Activated CD8-positive, alpha-beta memory T cell treated with anti-CD3 and anti-CD28 coated beads for 4 hours (primary cell): ENCODE data around the gene MIER1.
"Not testable (repeated sequence)": the region's sequence is repeated elsewhere in the genome, so short reads cannot be mapped to it uniquely, and the experiment has no call there.

Experiments used
- DNase-seq, 2 donors: peaks; one replicate each; pipeline ENCODE4 v3.0.0-alpha.2; 2020; ENCODE audit warnings: low read depth in 2 of 2

MIER1 gene

GRCh38 chr1:66937529-66938234, 12.9 kb downstream of the MIER1 start:
- no peak for DNase-seq

DNA sequence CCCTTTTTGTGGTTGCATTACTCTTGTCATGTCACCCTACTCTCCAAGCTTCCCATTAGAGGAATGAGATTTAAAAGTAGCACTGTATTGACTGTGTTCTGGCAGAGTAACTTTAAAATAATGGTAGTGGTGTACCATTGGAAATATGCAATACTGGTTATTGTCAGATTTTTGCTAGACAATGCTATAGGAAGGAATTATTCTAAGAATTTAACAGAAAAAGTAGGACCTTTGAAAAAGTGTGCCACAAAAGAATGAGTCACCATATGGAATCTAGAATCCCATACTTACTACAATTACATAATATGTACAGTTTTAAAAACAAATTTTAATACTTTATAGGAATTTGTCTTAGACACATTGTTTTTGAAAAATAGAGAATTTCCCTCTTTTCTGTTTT, 13.8 kb downstream of the MIER1 start:
- no peak for DNase-seq

DNA sequence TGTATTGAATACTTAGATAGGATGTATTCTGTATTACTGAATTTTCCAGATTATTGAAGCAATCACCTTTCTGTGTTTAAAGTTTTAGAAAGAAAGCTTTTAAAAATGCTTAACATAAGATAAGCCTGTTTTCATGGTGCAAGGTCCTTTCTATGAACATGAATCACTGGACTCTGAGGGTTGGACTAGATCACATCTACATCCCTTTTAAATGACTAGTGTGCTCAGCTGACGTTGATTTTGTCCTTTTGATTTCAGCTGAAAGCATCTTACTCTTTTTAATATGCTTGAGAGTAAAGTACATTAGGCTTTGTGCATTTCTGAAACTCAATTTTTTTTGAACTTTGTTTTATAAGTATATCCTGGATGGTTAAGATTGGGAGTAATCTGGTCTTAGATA, 16.2 kb downstream of the MIER1 start:
- DNase-seq = no peak

GRCh38 chr1:66943361-66943969, 18.7 kb downstream of the MIER1 start:
- DNase-seq = no peak

DNA sequence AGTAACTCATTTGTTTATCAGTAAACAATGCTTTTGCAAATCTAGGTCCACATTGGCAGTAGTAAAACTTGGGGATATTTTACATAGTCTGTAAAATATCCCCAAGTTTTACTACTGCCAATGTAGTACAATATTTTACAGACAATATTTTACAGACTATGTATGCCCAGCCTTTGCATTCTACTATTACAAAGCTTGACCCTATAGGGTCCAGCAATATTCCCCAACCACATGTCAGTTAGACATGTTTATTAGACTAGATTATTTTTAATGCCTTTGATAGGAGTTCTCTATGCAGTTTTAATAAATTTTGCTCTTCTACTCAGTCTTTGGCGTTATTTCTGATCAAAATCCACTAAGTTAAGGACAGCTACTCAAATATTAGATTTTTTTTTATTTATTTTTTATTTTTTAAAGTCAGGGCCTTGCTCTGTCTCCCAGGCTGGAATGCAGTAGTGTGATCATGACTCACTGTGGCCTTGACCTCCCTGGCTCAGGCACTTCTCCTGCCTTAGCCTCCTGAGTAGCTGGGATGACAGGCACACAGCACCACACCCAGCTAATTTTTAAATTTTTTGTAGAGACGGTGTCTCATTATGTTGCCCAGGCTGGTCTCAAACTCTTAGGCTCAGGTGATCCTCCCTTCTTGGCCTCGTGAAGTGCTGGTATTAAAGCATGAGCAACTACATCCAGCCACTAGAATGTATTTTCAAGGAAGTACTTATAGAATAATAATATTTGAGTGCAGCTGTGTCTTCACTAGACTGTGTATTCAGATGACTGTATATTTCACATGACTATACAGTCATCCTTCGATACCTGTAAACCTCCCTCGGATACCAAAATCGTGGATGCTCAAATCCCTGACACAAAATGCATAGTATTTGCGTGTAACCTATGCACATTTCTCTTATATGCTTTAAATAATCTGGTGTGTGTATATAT, 19.8 kb downstream of the MIER1 start:
- DNase-seq = no peak

- DNase-seq = no peak
These were observed 20.5 kb downstream of the MIER1 start for GRCh38 chr1:66945316-66945715.

GRCh38 chr1:66947267-66947666, 22.5 kb downstream of the MIER1 start:
- no peak for DNase-seq

- DNase-seq = no peak
These were observed 26.7 kb downstream of the MIER1 start for GRCh38 chr1:66951513-66951912.

DNA sequence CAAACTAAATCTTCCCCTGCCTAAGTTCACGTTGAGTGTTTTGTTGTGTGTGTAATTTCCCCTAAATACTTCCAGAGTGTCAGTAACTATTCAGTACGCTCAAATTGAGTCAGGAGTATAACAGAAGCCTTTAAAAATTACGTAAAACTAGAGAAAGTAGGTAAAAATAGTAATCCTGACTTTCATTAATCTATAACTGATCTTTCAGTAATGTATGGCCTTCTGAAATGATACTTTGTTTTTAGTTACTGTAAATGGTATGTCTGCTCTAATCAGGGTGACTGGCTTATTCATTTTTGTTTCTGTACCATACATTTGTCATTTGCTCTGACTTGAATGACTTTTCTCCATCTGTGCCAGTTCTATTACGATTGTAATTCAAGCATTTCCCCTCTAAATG, 29.4 kb downstream of the MIER1 start:
- no peak for DNase-seq

DNA sequence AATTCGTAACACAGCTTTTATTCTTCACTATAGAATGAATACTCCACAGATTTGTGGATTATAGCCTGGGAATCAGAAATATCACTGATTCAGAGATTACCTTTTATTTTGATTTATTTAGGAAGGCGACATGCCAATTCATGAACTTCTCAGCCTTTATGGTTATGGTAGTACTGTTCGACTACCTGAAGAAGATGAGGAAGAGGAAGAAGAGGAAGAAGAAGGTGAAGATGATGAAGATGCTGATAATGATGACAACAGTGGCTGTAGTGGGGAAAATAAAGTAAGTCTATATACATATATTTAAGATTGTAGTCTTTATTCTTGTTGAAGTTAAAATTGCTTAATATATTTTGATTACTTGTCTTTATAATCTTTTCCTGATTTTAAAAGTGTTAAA, 33.1 kb downstream of the MIER1 start:
- no peak for DNase-seq

GRCh38 chr1:66966188-66966873, 41.5 kb downstream of the MIER1 start:
- DNase-seq = not testable (repeated sequence)

DNA sequence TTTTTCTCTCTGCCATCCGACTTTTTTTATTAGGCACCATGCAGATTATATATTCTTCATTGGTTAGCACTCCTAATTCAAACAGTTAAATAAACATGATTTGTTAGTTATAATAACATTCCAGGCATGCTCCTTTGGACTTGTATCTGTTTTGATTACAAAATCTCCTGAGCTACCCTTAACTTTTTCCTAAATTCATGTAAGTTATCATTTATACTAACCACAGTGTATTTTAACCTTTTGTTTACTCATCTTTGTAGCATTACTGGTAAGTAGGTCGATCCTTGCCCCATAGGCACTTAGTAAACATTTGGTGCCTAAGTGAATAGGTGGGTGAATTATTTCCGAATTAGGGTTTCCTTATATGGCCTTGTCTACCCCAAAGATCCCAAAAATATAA, 43.8 kb downstream of the MIER1 start:
- no peak for DNase-seq

- no peak for DNase-seq
These were observed 53.4 kb downstream of the MIER1 start for GRCh38 chr1:66978201-66978600.

- DNase-seq = not testable (repeated sequence)
These were observed 54.8 kb downstream of the MIER1 start for GRCh38 chr1:66979621-66980020.

GRCh38 chr1:66980745-66981367, 56.1 kb downstream of the MIER1 start:
- no peak for DNase-seq

DNA sequence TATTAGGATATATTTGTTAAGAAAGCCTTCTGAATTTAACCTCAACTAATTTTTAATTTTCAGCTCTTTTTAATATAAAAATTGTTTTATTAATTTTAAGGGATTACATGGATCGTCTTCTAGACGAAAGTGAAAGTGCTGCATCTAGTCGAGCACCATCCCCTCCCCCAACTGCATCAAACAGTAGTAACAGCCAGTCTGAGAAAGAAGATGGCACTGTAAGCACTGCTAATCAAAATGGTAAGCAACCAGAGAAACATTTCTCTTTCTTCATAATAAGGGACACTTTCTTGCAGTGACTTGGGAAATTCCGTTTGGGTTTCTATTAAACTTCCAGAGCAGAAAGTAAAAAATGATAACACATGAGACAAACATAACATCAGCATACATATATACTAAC, 56.9 kb downstream of the MIER1 start:
- peak in 1 of 2 donors; percentile 10 for DNase-seq

GRCh38 chr1:66982561-66983260, 57.9 kb downstream of the MIER1 start:
- DNase-seq = no peak

DNA sequence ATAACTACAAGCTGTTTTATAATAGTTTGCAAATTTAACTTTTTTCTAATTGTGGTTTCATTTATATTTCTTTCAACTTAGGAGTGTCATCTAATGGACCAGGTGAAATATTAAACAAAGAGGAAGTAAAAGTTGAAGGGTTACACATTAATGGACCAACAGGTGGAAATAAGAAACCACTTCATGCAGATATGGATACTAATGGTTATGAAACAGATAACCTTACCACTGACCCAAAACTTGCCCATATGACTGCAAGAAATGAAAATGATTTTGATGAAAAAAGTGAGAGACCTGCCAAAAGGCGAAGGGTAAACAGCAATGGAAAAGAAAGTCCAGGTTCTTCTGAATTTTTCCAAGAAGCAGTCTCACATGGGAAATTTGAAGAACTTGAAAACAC, 59.7 kb downstream of the MIER1 start:
- no peak for DNase-seq

- no peak for DNase-seq
These were observed 61.0 kb downstream of the MIER1 start for GRCh38 chr1:66985835-66986234.

DNA sequence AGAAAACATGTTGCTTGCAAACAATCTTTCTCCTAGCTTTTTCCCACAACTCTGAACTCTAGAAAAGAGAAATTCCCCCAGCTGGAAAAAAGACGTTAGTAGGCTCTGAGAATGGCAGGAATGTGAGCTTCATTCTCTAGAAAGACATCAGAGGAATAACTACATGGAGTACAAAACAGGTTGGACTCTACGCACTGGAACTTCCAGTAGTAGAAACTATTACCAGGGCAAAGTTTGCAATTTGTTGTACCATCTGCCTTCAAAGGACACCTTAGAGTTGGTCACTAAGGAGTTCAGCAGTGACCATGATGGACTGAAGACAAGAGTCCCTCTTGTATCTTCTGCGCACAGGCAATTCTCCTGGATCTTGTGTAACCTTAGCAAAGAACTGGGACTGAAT, 68.3 kb downstream of the MIER1 start:
- DNase-seq = no peak
